Adrenal gland (tissue), 19 donors: ENCODE results near the gene OR2A25. TPM values are rescaled to one million over a fixed set of nuclear protein-coding genes. Genes with fewer than 3 reads are reported as not detected.

ENCODE experiments used
- DNase-seq, 7 donors: peaks; one replicate each; pipeline ENCODE4 v3.0.0-alpha.2; 2019 to 2020
- H3K27ac ChIP-seq, 5 donors: fragments of 200-600 bp; sonication (generic) in 4 of 5; 1 replicate in 3 of 5; 2 replicates in 2 of 5; pipeline versions ENCODE4 v1.5.1 to v1.8.0; 2016 to 2020; ENCODE audit warnings: mild to moderate bottlenecking in 1 of 5
- H3K27me3 ChIP-seq: fragments of 200-600 bp; 2 replicates; pipeline ENCODE4 v1.8.0; 2021
- H3K36me3 ChIP-seq, 2 donors: fragments of 200-600 bp; replicated peaks in 1 of 2; 1 replicate in 1 of 2; 2 replicates in 1 of 2; pipeline versions ENCODE4 v1.5.1 to v1.8.0; 2018 to 2022
- H3K4me1 ChIP-seq, 2 donors: fragments of 200-600 bp; replicated peaks in 1 of 2; 1 replicate in 1 of 2; 2 replicates in 1 of 2; pipeline versions ENCODE4 v1.5.1 to v1.8.0; 2018 to 2021
- H3K4me3 ChIP-seq, 4 donors: fragments of 200-600 bp; sonication (generic) in 3 of 4; one replicate each; pipeline ENCODE4 v1.5.1; 2016 to 2018
- H3K9me3 ChIP-seq, 3 donors: fragments of 200-600 bp; sonication (generic) in 1 of 3; replicated peaks in 1 of 3; 1 replicate in 2 of 3; 2 replicates in 1 of 3; pipeline versions ENCODE4 v1.5.1 to v1.8.0; 2016 to 2021
- POLR2A ChIP-seq, 2 donors: fragments of 450-650 bp; IDR thresholded peaks; one replicate each; pipeline ENCODE4 v1.6.1; 2017; ENCODE audit warnings: antibody characterized with exemption in 2 of 2, mild to moderate bottlenecking in 2 of 2, moderate library complexity in 1 of 2
- WGBS, 4 donors: extraction: QIAGEN DNeasy Blood & Tissue Kit in 2 of 4; methylation state at CpG; one replicate each; pipeline versions ENCODE4 v1.1.5 to v1.1.7; 2013 to 2017; 5-methylcytosine and 5-hydroxymethylcytosine counted together
- intact Hi-C, 2 donors: fragments of 100-400 bp; cut with DNase I; formaldehyde crosslinking; loops; one replicate each; pipeline versions ENCODE4 v1.14.1 to v1.15.0; 2022 to 2023
- long read RNA-seq, 10 donors: library from polyadenylated mRNA in 3 of 10; unstranded in 2 of 10; stranded (forward) in 1 of 10; transcript quantifications; one replicate each; pipeline ENCODE4 v2.0.0 and lab custom pipeline, GENCODE V29; 2021 to 2026
- polyA plus RNA-seq, 3 donors: library from polyadenylated mRNA; stranded (reverse); fragments of 200-250 nt in 2 of 3; fragments of 350-450 nt in 1 of 3; fragmentation: Illumina TruSeq in 1 of 3; extraction: RNeasy Lipid Tissue Mini Kit (QIAGEN cat#74804) in 1 of 3; gene quantifications; one replicate each; pipeline ENCODE4 v1.2.3, GENCODE V29; 2013 to 2014
- total RNA-seq, 9 donors: library from RNA; depleted of rRNA in 4 of 9; stranded (reverse); fragments of >200 nt in 4 of 9; fragments of 120-200 nt in 1 of 9; fragmentation: NEBNext Ultra II Directional in 1 of 9; extraction: Animal tissue kit (Norgen Biotek cat#: 25700) in 1 of 9; gene quantifications; one replicate each; pipeline versions ENCODE4 v1.1.0 to v1.2.4, GENCODE V29; 2013 to 2023
- TF ChIP-seq, protein P1 (sequence below), 6 experiments: fragments of 450-650 bp in 4 of 6; fragments of 200-600 bp in 2 of 6; sonication (generic) in 1 of 6; IDR thresholded peaks; 1 replicate in 5 of 6; 2 replicates in 1 of 6; pipeline versions ENCODE4 v1.5.1 to v1.8.0; 2016 to 2021; ENCODE audit warnings: antibody characterized with exemption in 6 of 6, mild to moderate bottlenecking in 2 of 6, moderate library complexity in 1 of 6
- donor health status: healthy with polysubstance abuse.
- donor health status: Bipolar disorder and iron deficiency.
- donor health status: DM: yes; HTN: yes; CAD: no.
- donor health status: DM: no; HTN: no; CAD: no.
- donor health status: DM: no; HTN: no; CAD: no.
- donor health status: DM: yes; HTN: yes; CAD: no.

Gene OR2A25
- not detected for total RNA-seq
- not detected for polyA plus RNA-seq
- long read RNA-seq, donor 1 = 0 reads
- long read RNA-seq, donor 2 = 0 reads
- long read RNA-seq, donor 3 = 0 reads
- long read RNA-seq, donor 4 = 0 reads
- long read RNA-seq, donor 5 = 0 reads
- long read RNA-seq, donor 6 = 0 reads
- long read RNA-seq, donor 7 = 0 reads
- long read RNA-seq, donor 8 = 0 reads
- long read RNA-seq, donor 9 = 0 reads
- long read RNA-seq, donor 10 = 0 reads

- H3K4me3 ChIP-seq = no peak within 1 kb of the TSS
- 47 to 80% (median 64%) methylated on average over 1 of the region's 1 CpG for WGBS, 4 donors
- no peak for DNase-seq
- H3K27ac ChIP-seq = no peak within 1 kb of the TSS
- no peaks in the 10 kb centered on the region for H3K9me3 ChIP-seq
- intact Hi-C loops = no loop called here
- peaks cover 7% of the 10 kb centered on the region for H3K27me3 ChIP-seq
- no peaks in the 10 kb centered on the region for H3K36me3 ChIP-seq
- H3K4me1 ChIP-seq = no peaks in the 10 kb centered on the region
- TF ChIP-seq, protein P1, sequence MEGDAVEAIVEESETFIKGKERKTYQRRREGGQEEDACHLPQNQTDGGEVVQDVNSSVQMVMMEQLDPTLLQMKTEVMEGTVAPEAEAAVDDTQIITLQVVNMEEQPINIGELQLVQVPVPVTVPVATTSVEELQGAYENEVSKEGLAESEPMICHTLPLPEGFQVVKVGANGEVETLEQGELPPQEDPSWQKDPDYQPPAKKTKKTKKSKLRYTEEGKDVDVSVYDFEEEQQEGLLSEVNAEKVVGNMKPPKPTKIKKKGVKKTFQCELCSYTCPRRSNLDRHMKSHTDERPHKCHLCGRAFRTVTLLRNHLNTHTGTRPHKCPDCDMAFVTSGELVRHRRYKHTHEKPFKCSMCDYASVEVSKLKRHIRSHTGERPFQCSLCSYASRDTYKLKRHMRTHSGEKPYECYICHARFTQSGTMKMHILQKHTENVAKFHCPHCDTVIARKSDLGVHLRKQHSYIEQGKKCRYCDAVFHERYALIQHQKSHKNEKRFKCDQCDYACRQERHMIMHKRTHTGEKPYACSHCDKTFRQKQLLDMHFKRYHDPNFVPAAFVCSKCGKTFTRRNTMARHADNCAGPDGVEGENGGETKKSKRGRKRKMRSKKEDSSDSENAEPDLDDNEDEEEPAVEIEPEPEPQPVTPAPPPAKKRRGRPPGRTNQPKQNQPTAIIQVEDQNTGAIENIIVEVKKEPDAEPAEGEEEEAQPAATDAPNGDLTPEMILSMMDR (IDR thresholded peaks at IDR 0.05) = no peak
- TF ChIP-seq POLR2A (IDR thresholded peaks at IDR 0.05) = no peak
Observed at GRCh38 chr7:144069511-144069910, at the start of gene OR2A25. TSS of gene OR2A25 (plus strand) at chr7:144069811. CDS start at chr7:144074220, 4,409 bp downstream.

- Histone ChIP-seq H3K9me3 (no peaks in the 10 kb centered on the region), H3K36me3 (no peaks in the 10 kb centered on the region), H3K4me3 (no peak overlapping the region), H3K4me1 (peaks cover 26 to 31% of the 10 kb centered on the region in 2 donors), H3K27ac (peak overlapping the region in 4 of 5 donors; percentile 61 to 81 (median 72)), H3K27me3 (no peaks in the 10 kb centered on the region)
- peak in 2 of 7 donors; percentile 11 to 26 for DNase-seq
- WGBS, 4 donors = 21 to 40% (median 31%) methylated on average over 3 of the region's 3 CpGs
- intact Hi-C loops = loop anchor here in 1 of 2 donors (5.0 kb wide), 1 partner anchor 288 kb away; no protein-coding TSS in a partner anchor
- TF ChIP-seq, protein P1 (IDR thresholded peaks at IDR 0.05) = no peak
- no peak for TF ChIP-seq POLR2A (IDR thresholded peaks at IDR 0.05)
Observed at GRCh38 chr7:144020340-144020739, 49.3 kb upstream of the OR2A25 start.

- Histone ChIP-seq H3K9me3 (no peaks in the 10 kb centered on the region), H3K4me3 (no peak overlapping the region), H3K27ac (no peak overlapping the region), H3K36me3 (no peaks in the 10 kb centered on the region), H3K27me3 (no peaks in the 10 kb centered on the region), H3K4me1 (peaks cover 26 to 31% of the 10 kb centered on the region in 2 donors)
- no peak for TF ChIP-seq POLR2A (IDR thresholded peaks at IDR 0.05)
- DNase-seq = no peak
- intact Hi-C loops = loop anchor here in 1 of 2 donors (5.0 kb wide), 1 partner anchor 290 kb away; no protein-coding TSS in a partner anchor
Observed at GRCh38 chr7:144022169-144022568, 47.4 kb upstream of the OR2A25 start.

DNA sequence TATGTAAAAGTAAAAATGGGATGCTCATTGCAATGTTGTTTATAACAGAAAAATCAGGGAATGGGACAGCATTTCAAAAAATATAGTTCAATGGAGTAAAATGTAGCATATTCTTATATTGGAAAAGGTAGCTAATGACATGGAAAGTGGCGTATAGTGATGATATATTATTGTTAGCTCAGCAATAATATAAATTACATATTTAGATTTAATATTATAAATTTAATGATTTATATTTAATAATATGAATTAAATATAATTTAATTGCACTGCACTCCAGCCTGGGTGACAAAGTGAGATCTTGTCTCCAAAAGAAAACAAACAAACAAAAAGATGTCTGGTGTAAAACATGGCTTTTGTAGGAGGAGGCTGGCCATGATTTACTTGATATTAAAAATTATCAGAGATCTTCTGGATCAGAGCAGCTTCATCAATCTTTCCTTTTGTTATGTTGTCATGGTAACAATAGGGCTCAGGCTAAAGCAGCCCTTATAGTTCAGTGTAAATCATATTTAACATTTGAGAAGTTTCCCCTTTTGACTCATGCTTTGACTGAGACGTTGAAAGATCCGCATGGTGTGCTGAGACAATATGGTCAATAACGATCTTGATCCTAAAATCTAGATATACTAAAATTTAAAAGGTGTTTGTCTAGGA lies 46.3 kb upstream of the OR2A25 start:
- H3K4me1 ChIP-seq = peaks cover 26 to 37% of the 10 kb centered on the region in 2 donors
- H3K27me3 ChIP-seq = no peaks in the 10 kb centered on the region
- no peak for DNase-seq
- WGBS, 4 donors = 87 to 92% (median 91%) methylated on average over 4 of the region's 4 CpGs
- H3K27ac ChIP-seq = no peak overlapping the region
- TF ChIP-seq, protein P1 (IDR thresholded peaks at IDR 0.05) = no peak
- TF ChIP-seq POLR2A (IDR thresholded peaks at IDR 0.05) = no peak
- H3K9me3 ChIP-seq = peaks cover 0 to 2% (median 0%) of the 10 kb centered on the region in 3 donors
- no peak overlapping the region for H3K4me3 ChIP-seq
- H3K36me3 ChIP-seq = no peaks in the 10 kb centered on the region
- intact Hi-C loops = loop anchor here in 1 of 2 donors (5.0 kb wide), 1 partner anchor 291 kb away; no protein-coding TSS in a partner anchor
